T-helper 17 cell (primary cell): ENCODE results near the gene ZNFX1. TPM values are rescaled to one million over a fixed set of nuclear protein-coding genes. Genes with fewer than 3 reads are reported as not detected.
"Not testable (repeated sequence)": the region's sequence is repeated elsewhere in the genome, so short reads cannot be mapped to it uniquely, and the experiment has no call there.

Source experiments
- ATAC-seq: fragments of 150-1000 bp; cut with Tn5 transposase; 2 replicates; pipeline ENCODE4 v1.10.0; 2021; ENCODE audit warnings: mild to moderate bottlenecking, moderate library complexity
- DNase-seq, 3 donors: peaks; one replicate each; pipeline versions ENCODE4 v3.0.0 to v3.0.0-alpha.2; 2020 to 2021
- H3K9me3 ChIP-seq: one replicate; pipeline ENCODE4 v1.7.0; 2013; ENCODE audit warnings: low read length, mild to moderate bottlenecking; ENCODE audit not compliant: control insufficient read depth, poor library complexity, severe bottlenecking
- H3K27ac Mint-ChIP-seq: one replicate; pipeline ENCODE4 v1.8.0; 2022; ENCODE audit warnings: mild to moderate bottlenecking, moderate library complexity, mixed read lengths
- H3K27me3 Mint-ChIP-seq: one replicate; pipeline ENCODE4 v1.8.0; 2022; ENCODE audit warnings: mixed read lengths
- H3K36me3 Mint-ChIP-seq: one replicate; pipeline ENCODE4 v1.8.0; 2022; ENCODE audit warnings: low read depth, mixed read lengths
- H3K4me1 Mint-ChIP-seq: one replicate; pipeline ENCODE4 v1.8.0; 2022; ENCODE audit warnings: mild to moderate bottlenecking, mixed read lengths
- H3K4me3 Mint-ChIP-seq: one replicate; pipeline ENCODE4 v1.8.0; 2022; ENCODE audit warnings: mild to moderate bottlenecking, moderate library complexity, mixed read lengths
- total RNA-seq, 4 donors: library from RNA in 2 of 4; stranded (reverse) in 2 of 4; gene quantifications; one replicate each; pipeline ENCODE4 v1.2.3 and lab custom pipeline; 2022 to 2026

Gene ZNFX1
- total RNA-seq, 2 donors from 2014 or later: 54.0 to 58.8 TPM

GRCh38 chr20:49310705-49311104, 32.8 kb upstream of the ZNFX1 start:
- H3K27ac Mint-ChIP-seq: no peak overlapping the region
- ATAC-seq: no peak
- peaks cover 3% of the 10 kb centered on the region for H3K36me3 Mint-ChIP-seq
- DNase-seq: no peak
- H3K4me3 Mint-ChIP-seq: no peak overlapping the region
- H3K4me1 Mint-ChIP-seq: peaks cover 3% of the 10 kb centered on the region
- H3K9me3 ChIP-seq: no peaks in the 10 kb centered on the region
- peaks cover 11% of the 10 kb centered on the region for H3K27me3 Mint-ChIP-seq

- ATAC-seq (no peak), DNase-seq (no peak)
- H3K9me3 ChIP-seq: no peaks in the 10 kb centered on the region
- H3K4me1 Mint-ChIP-seq: peaks cover 4% of the 10 kb centered on the region
- no peak overlapping the region for H3K27ac Mint-ChIP-seq
- H3K36me3 Mint-ChIP-seq: peaks cover 3% of the 10 kb centered on the region
- peaks cover 11% of the 10 kb centered on the region for H3K27me3 Mint-ChIP-seq
- H3K4me3 Mint-ChIP-seq: no peak overlapping the region
These were observed 31.0 kb upstream of the ZNFX1 start for GRCh38 chr20:49308875-49309274.

- DNase-seq (no peak), ATAC-seq (no peak)
- no peak overlapping the region for H3K4me3 Mint-ChIP-seq
These were observed 29.2 kb upstream of the ZNFX1 start for GRCh38 chr20:49306903-49307620.

GRCh38 chr20:49303065-49303552, 25.3 kb upstream of the ZNFX1 start:
- no peak overlapping the region for H3K4me3 Mint-ChIP-seq
- H3K27ac Mint-ChIP-seq: no peak overlapping the region
- no peak for ATAC-seq
- no peaks in the 10 kb centered on the region for H3K27me3 Mint-ChIP-seq
- H3K9me3 ChIP-seq: no peaks in the 10 kb centered on the region
- no peak for DNase-seq
- no peaks in the 10 kb centered on the region for H3K36me3 Mint-ChIP-seq
- peaks cover 10% of the 10 kb centered on the region for H3K4me1 Mint-ChIP-seq

More at GRCh38 chr20:49306903-49307620, 29.2 kb upstream of the ZNFX1 start:
- H3K27me3 Mint-ChIP-seq: peaks cover 11% of the 10 kb centered on the region
- peaks cover 3% of the 10 kb centered on the region for H3K36me3 Mint-ChIP-seq
- H3K4me1 Mint-ChIP-seq: peaks cover 10% of the 10 kb centered on the region
- H3K9me3 ChIP-seq: no peaks in the 10 kb centered on the region
- no peak overlapping the region for H3K27ac Mint-ChIP-seq

- DNase-seq (no peak), ATAC-seq (peak; percentile 39)
- Mint-ChIP-seq H3K27me3 (no peaks in the 10 kb centered on the region), H3K4me3 (no peak overlapping the region), H3K36me3 (no peaks in the 10 kb centered on the region), H3K27ac (peak overlapping the region; percentile 82), H3K4me1 (peaks cover 8% of the 10 kb centered on the region)
- no peaks in the 10 kb centered on the region for H3K9me3 ChIP-seq
These were observed 20.0 kb upstream of the ZNFX1 start for GRCh38 chr20:49297605-49298530.

GRCh38 chr20:49294002-49294654, 16.3 kb upstream of the ZNFX1 start:
- H3K4me3 Mint-ChIP-seq, H3K27ac Mint-ChIP-seq, ATAC-seq, DNase-seq, H3K36me3 Mint-ChIP-seq, H3K9me3 ChIP-seq, H3K27me3 Mint-ChIP-seq: not testable (repeated sequence)
- H3K4me1 Mint-ChIP-seq: peaks cover 10% of the 10 kb centered on the region

GRCh38 chr20:49293122-49293521, 15.3 kb upstream of the ZNFX1 start:
- no peak for ATAC-seq
- Mint-ChIP-seq H3K4me1 (peaks cover 8% of the 10 kb centered on the region), H3K36me3 (peaks cover 9% of the 10 kb centered on the region), H3K4me3 (no peak overlapping the region), H3K27me3 (no peaks in the 10 kb centered on the region), H3K27ac (no peak overlapping the region)
- no peak for DNase-seq
- peaks cover 9% of the 10 kb centered on the region for H3K9me3 ChIP-seq

GRCh38 chr20:49292010-49292409, 14.2 kb upstream of the ZNFX1 start:
- H3K36me3 Mint-ChIP-seq: peaks cover 12% of the 10 kb centered on the region
- H3K4me1 Mint-ChIP-seq: peaks cover 3% of the 10 kb centered on the region
- DNase-seq (no peak), ATAC-seq (no peak)
- H3K27me3 Mint-ChIP-seq: no peaks in the 10 kb centered on the region
- H3K9me3 ChIP-seq: peaks cover 18% of the 10 kb centered on the region
- H3K4me3 Mint-ChIP-seq: no peak overlapping the region
- no peak overlapping the region for H3K27ac Mint-ChIP-seq

GRCh38 chr20:49291200-49291599, 13.3 kb upstream of the ZNFX1 start:
- peaks cover 18% of the 10 kb centered on the region for H3K36me3 Mint-ChIP-seq
- no peaks in the 10 kb centered on the region for H3K27me3 Mint-ChIP-seq
- H3K4me1 Mint-ChIP-seq: peaks cover 3% of the 10 kb centered on the region
- H3K27ac Mint-ChIP-seq: no peak overlapping the region
- ATAC-seq (peak; percentile 14), DNase-seq (no peak)
- H3K9me3 ChIP-seq: peaks cover 25% of the 10 kb centered on the region
- no peak overlapping the region for H3K4me3 Mint-ChIP-seq

GRCh38 chr20:49290608-49291191, 12.8 kb upstream of the ZNFX1 start:
- Mint-ChIP-seq H3K27ac (peak overlapping the region; percentile 79), H3K4me3 (no peak overlapping the region), H3K36me3 (peaks cover 22% of the 10 kb centered on the region), H3K27me3 (no peaks in the 10 kb centered on the region), H3K4me1 (peaks cover 3% of the 10 kb centered on the region)
- DNase-seq (no peak), ATAC-seq (peak; percentile 9)
- H3K9me3 ChIP-seq: peaks cover 30% of the 10 kb centered on the region

GRCh38 chr20:49288784-49289696, 11.2 kb upstream of the ZNFX1 start:
- H3K27ac Mint-ChIP-seq: no peak overlapping the region
- no peaks in the 10 kb centered on the region for H3K27me3 Mint-ChIP-seq
- peaks cover 44% of the 10 kb centered on the region for H3K9me3 ChIP-seq
- H3K4me1 Mint-ChIP-seq: peaks cover 7% of the 10 kb centered on the region
- no peak for DNase-seq
- ATAC-seq: no peak
- H3K36me3 Mint-ChIP-seq: peaks cover 27% of the 10 kb centered on the region
- no peak overlapping the region for H3K4me3 Mint-ChIP-seq

GRCh38 chr20:49288250-49288751, 10.4 kb upstream of the ZNFX1 start:
- Mint-ChIP-seq H3K4me1 (peaks cover 11% of the 10 kb centered on the region), H3K36me3 (peaks cover 31% of the 10 kb centered on the region), H3K4me3 (no peak overlapping the region), H3K27me3 (no peaks in the 10 kb centered on the region), H3K27ac (no peak overlapping the region)
- DNase-seq: no peak
- H3K9me3 ChIP-seq: peaks cover 51% of the 10 kb centered on the region
- ATAC-seq: no peak
